Osteoblast (primary cell): ENCODE results near the gene AFF2. TPM values are rescaled to one million over a fixed set of nuclear protein-coding genes. Genes with fewer than 3 reads are reported as not detected.

ENCODE experiments used
- DNase-seq: peaks from one replicate; pipeline ENCODE4 v3.0.0; 2011; ENCODE audit warnings: low spot score, mixed read lengths; ENCODE audit not compliant: insufficient read length; ENCODE audit errors: missing footprints
- H2AFZ ChIP-seq: 2 replicates; pipeline ENCODE4 v1.6.0; 2011; ENCODE audit warnings: mild to moderate bottlenecking, low read length
- H3K27ac ChIP-seq: 2 replicates; pipeline ENCODE4 v1.5.1; 2011; ENCODE audit warnings: mild to moderate bottlenecking, low read depth, low read length, moderate library complexity
- H3K27me3 ChIP-seq: 2 replicates; pipeline ENCODE4 v1.6.0; 2012; ENCODE audit warnings: mild to moderate bottlenecking, control low read depth, inconsistent platforms, low read length, moderate library complexity; ENCODE audit not compliant: insufficient read depth
- H3K36me3 ChIP-seq: 2 replicates; pipeline ENCODE4 v1.5.1; 2011; ENCODE audit warnings: mild to moderate bottlenecking, low read length, control low read depth, moderate library complexity; ENCODE audit not compliant: insufficient read depth
- H3K4me1 ChIP-seq: 2 replicates; pipeline ENCODE4 v1.5.1; 2011; ENCODE audit warnings: mild to moderate bottlenecking, low read length, control low read depth, moderate library complexity; ENCODE audit not compliant: insufficient read depth
- H3K4me2 ChIP-seq: 2 replicates; pipeline ENCODE4 v1.6.0; 2011; ENCODE audit warnings: mild to moderate bottlenecking, low read length; ENCODE audit not compliant: insufficient read depth
- H3K4me3 ChIP-seq: fragments of 200-600 bp; sonication (generic); 3 replicates; pipeline ENCODE4 v1.5.1; 2012; ENCODE audit warnings: mild to moderate bottlenecking, low read length, inconsistent platforms; ENCODE audit not compliant: insufficient read depth
- H3K79me2 ChIP-seq: 2 replicates; pipeline ENCODE4 v1.6.0; 2012; ENCODE audit warnings: mild to moderate bottlenecking, low read length, control low read depth, inconsistent platforms; ENCODE audit not compliant: insufficient read depth
- H3K9me3 ChIP-seq: 2 replicates; pipeline ENCODE4 v1.5.1; 2011; ENCODE audit warnings: low read depth, low read length, control low read depth
- H4K20me1 ChIP-seq: 2 replicates; pipeline ENCODE4 v1.6.0; 2012; ENCODE audit warnings: mild to moderate bottlenecking, low read length, control low read depth; ENCODE audit not compliant: insufficient read depth
- total RNA-seq: library from RNA; depleted of rRNA; stranded (reverse); fragments of >200 nt; gene quantifications from 2 replicates; pipeline ENCODE4 v1.2.3, GENCODE V29; 2012
- TF ChIP-seq, protein P1 (sequence below): IDR thresholded peaks from 2 replicates; pipeline ENCODE4 v1.5.1; 2011; ENCODE audit warnings: mild to moderate bottlenecking, low read depth, low read length, moderate library complexity; ENCODE audit errors: extremely low read depth

The AFF2 gene
- total RNA-seq, 1 donor = 10.9 TPM

- no peak overlapping the region for H3K4me2 ChIP-seq
- no peaks in the 10 kb centered on the region for H4K20me1 ChIP-seq
- no peak overlapping the region for H3K27ac ChIP-seq
- H3K4me3 ChIP-seq = no peak overlapping the region
- no peaks in the 10 kb centered on the region for H3K9me3 ChIP-seq
- no peaks in the 10 kb centered on the region for H3K4me1 ChIP-seq
- no peak overlapping the region for H2AFZ ChIP-seq
- H3K27me3 ChIP-seq = no peaks in the 10 kb centered on the region
- H3K79me2 ChIP-seq = no peaks in the 10 kb centered on the region
- no peaks in the 10 kb centered on the region for H3K36me3 ChIP-seq
- DNase-seq = no peak
- TF ChIP-seq, protein P1, sequence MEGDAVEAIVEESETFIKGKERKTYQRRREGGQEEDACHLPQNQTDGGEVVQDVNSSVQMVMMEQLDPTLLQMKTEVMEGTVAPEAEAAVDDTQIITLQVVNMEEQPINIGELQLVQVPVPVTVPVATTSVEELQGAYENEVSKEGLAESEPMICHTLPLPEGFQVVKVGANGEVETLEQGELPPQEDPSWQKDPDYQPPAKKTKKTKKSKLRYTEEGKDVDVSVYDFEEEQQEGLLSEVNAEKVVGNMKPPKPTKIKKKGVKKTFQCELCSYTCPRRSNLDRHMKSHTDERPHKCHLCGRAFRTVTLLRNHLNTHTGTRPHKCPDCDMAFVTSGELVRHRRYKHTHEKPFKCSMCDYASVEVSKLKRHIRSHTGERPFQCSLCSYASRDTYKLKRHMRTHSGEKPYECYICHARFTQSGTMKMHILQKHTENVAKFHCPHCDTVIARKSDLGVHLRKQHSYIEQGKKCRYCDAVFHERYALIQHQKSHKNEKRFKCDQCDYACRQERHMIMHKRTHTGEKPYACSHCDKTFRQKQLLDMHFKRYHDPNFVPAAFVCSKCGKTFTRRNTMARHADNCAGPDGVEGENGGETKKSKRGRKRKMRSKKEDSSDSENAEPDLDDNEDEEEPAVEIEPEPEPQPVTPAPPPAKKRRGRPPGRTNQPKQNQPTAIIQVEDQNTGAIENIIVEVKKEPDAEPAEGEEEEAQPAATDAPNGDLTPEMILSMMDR = no peak
Observed at GRCh38 chrX:148856505-148856904, 356.1 kb downstream of the AFF2 start.

DNA sequence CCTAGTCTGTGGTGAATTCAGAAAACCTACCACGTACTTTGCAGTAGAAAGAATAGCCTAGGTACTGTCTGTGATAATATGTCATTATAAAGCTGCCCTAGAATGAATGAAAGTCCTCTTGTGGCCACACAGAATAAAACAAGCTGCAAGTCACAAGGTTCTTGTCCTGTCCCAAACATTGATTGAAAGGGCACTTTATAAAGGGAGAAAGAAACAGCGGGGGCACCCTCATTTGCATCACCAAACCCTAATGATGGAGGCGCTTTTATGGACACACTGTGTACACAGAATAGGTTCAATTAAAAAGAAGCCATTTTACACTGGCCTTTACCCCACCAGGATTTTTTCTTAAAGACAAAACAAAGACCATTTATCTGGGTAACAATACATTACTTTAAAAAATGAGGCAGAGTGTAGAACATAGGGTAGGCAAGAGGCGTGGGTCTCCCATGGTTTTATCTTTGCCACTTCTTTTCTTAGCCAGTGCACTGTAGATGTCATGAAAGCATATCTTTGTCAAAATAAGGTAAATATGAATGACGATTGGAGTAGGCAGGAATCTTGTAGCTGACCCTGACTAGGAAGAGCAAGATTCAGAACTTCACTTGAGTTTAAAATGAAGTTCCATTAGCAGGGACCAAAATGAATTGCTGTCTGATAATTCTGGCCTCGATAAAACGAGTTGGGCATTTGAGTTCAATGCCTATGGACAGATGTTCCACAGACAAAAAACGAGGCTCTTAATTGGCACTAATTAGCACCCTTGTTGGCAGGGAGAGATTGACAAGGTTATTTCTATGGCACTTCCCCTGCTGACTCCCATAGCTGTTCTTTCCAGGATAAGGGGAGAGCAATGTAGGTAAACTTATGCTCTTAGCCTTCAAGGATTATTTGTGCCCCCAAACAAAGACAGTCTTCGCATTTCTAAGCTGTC is 365.1 kb downstream of the AFF2 start:
- Histone ChIP-seq H3K27ac (no peak overlapping the region), H3K79me2 (no peaks in the 10 kb centered on the region), H3K9me3 (no peaks in the 10 kb centered on the region), H4K20me1 (no peaks in the 10 kb centered on the region), H3K27me3 (no peaks in the 10 kb centered on the region), H3K4me3 (no peak overlapping the region), H3K4me1 (peaks cover 1% of the 10 kb centered on the region), H3K4me2 (no peak overlapping the region), H3K36me3 (no peaks in the 10 kb centered on the region), H2AFZ (no peak overlapping the region)
- TF ChIP-seq, protein P1 = no peak
- no peak for DNase-seq

- Histone ChIP-seq H3K27ac (no peak overlapping the region), H4K20me1 (no peaks in the 10 kb centered on the region), H3K4me2 (no peak overlapping the region), H3K27me3 (no peaks in the 10 kb centered on the region), H3K9me3 (no peaks in the 10 kb centered on the region), H3K4me1 (peaks cover 8% of the 10 kb centered on the region), H2AFZ (no peak overlapping the region), H3K79me2 (no peaks in the 10 kb centered on the region), H3K4me3 (no peak overlapping the region), H3K36me3 (no peaks in the 10 kb centered on the region)
- TF ChIP-seq, protein P1 = no peak
- no peak for DNase-seq
Observed at GRCh38 chrX:148867596-148867995, 367.2 kb downstream of the AFF2 start.

GRCh38 chrX:148871422-148872160 is 371.2 kb downstream of the AFF2 start:
- Histone ChIP-seq H3K79me2 (no peaks in the 10 kb centered on the region), H3K27me3 (no peaks in the 10 kb centered on the region), H3K27ac (peak overlapping the region; percentile 69), H3K36me3 (no peaks in the 10 kb centered on the region), H2AFZ (no peak overlapping the region), H3K4me1 (peaks cover 12% of the 10 kb centered on the region), H3K4me3 (no peak overlapping the region), H3K4me2 (peak overlapping the region; percentile 60), H3K9me3 (no peaks in the 10 kb centered on the region), H4K20me1 (no peaks in the 10 kb centered on the region)
- DNase-seq = no peak
- TF ChIP-seq, protein P1 = no peak
